NCI-H128 (cell line): ENCODE measurements around the gene PHLDA1.
"Not testable (repeated sequence)": the region's sequence is repeated elsewhere in the genome, so short reads cannot be mapped to it uniquely, and the experiment has no call there.

Experiments used
- DNase-seq: peaks from one replicate; lab custom pipeline; 2025; ENCODE audit not compliant: unreplicated experiment; lab: John Stamatoyannopoulos, UW

Gene PHLDA1

GRCh38 chr12:76020281-76020680 lies 11.3 kb downstream of the PHLDA1 start:
- no peak for DNase-seq

DNA sequence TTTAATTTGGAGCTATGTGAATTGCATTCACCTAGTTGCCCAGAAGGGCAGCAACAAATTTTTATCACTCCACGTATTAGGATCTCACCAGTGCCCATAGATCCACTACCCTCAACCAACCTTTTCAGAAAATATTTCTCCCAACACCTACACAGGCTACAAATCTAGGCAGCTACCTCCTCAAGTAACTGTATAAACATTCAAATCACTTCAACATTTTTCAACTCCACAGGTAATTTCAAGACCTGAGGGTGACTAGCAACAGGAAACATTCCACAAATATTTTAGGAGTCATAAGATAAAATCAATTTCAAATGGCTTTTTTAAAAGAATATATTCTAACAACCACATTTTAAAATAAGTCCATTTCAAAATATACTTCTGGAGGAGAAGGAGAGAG lies 12.9 kb downstream of the PHLDA1 start:
- DNase-seq, result no peak

DNA sequence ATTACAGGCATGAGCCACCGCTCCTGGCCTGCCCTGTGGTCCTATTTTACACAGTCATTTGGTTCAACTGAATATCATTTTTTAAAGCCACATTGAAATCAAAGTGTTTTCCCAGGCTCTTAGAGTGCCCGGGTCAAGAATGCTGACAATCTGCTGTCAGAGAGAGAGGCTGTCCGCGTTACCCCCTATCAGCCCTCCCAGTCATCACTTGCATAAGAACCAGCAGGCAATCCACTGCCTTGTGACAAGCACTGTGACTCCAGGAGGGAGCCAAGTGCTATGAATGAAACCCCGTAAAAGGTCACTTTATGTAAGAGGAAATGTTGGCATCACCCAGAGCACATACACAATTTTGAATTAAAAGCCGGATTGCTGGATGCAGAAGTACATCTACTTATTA lies 13.5 kb downstream of the PHLDA1 start:
- DNase-seq, result no peak

GRCh38 chr12:76014007-76014406 lies 17.6 kb downstream of the PHLDA1 start:
- DNase-seq, result no peak

DNA sequence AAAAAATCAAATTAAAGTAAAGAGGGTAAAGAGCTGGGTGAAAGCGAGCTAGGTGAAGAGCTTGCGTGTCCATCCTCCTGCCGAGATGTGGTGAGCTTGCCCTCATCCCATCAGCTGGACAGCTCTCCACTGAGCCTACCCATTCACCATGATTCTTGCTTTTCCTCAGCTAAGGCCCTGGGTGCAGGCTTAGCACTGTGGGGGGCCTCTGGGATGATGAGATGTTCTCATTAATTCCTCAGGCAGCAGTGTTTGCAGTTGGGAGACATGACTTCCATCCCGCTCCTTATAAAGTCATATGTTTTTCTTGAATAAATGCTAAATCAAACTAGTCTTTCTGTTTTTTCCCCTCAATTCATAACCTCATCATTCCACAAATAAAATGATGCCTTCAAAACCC lies 18.0 kb downstream of the PHLDA1 start:
- no peak for DNase-seq

DNA sequence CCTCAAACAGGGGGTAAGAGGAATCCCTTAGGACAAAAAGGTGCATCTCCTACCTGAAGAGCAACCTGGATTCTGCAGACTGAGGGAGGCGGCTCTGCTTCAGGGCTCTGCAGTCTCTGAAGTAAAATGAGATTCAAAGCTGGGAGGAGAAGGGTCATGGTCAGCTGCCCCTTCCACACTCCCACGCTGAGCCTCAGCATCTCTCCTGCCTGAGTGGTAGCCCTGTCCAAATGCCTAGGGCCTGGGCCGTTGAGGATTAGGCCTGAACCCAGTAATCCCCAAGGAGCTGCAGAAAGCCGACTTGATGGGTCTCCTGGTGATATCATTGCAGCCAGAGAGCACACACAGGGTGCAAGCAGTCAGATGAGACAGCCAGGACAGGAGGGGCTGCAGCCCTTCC lies 18.9 kb downstream of the PHLDA1 start:
- no peak for DNase-seq

DNA sequence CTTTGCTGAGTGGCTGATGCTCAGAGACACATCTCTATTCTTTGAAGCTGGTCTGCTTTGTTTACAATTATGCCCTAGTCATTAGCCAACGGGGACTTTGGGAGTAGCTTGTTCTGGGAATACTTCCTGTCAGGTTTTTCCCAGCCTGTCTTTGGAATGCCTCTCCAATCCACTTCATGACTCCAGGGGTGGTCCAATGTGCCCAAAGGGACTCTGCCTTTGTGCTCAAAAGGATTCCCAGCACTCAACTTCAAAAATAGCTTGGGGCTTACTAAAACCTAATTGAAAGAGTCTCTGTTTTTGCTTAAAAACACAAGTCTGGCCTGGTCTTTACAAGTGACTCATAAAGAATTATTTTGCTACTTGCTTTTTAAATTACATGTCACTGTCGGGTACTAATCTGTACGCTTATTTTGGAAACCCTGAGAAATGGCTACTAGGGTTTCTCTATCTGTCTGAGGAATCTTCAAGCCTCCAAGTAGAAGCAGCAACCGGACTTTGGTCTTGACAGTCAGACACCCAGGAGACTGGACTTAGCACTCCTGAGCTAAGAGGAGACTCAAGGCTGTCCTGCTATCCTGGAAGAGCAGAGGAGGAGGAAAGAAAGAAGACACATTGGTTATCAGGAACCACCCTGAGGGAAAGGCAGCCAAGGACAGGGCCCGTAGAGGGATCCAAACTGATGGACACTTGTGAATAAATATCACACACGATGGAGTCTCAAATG lies 20.7 kb downstream of the PHLDA1 start:
- DNase-seq, result no peak

DNA sequence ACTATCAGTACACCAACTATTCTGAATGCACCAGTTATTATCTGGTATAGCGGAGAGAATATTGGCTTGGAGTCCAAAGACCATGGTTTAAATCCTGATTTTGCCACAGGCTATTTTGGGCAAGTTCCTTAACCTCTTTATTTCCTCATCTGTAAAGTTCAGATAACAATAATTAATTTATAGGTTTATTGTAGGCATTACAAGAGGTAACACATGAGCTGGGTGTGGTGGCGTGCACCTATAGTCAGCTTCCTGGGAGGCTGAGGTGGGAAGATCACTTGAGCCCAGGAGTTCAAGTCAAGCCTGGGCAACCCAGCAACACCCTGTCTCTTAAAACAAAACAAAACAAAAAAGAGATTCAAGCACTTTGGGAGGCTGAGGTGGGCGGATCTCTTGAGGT lies 23.1 kb downstream of the PHLDA1 start:
- no peak for DNase-seq

DNA sequence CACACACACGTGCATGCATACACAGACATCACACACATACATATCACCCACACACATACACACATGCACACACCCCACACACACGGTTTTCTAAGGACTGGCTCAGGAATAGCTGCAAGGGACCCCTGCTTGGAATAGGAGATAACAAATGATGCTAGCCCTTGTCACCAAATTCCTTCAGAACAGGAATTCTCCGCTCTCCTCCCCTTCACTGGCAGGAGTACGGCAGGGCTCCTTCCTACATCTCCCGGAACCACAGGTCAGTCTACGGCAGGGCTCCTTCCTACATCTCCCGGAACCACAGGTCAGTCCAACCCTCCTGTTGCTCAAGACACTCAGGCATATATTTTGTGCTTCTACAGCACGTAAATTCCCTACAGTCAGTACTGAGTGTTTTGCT lies 23.9 kb downstream of the PHLDA1 start:
- no peak for DNase-seq

DNA sequence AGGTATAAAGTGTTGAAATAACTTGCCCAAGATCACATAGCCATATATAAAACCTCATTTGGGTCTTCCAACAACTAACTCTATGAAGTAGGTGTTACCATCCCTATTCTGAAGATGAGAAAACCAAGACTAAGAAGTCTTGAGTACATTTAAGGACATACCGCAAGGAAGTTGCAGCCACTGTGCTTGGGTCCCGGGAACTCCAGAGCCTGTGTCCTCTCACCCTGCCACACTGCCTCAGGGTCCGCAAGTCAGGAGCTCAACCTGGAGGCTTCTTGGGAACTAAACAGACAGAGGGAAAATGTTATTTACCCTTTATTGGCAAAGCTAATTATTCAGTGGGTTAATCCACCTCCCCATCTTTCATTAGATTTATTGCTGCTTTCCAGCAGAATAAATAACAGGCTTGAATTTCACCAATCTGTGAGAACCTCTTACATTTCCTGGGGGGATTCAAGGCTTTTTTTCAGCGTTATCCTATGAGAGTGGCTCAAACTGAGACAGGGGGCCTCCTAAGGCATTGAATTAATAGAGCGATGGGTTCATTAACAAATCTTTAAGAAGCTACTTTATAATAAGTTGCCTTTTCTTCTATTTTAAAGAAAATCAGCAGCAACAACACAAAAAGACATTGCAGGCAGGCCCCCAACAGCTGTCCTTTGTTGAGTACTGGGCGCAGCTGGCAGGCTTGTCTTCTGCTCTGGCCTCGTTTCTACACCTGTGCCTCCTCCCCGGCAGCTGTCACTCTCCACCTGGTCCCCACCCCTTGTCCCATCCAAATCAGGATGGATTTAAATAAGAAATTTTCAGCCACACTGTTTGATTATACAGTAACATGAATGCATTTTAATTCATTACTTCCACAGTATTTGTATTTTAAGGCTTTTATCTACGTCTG lies 25.3 kb downstream of the PHLDA1 start:
- no peak for DNase-seq

- no peak for DNase-seq
These were observed 28.3 kb downstream of the PHLDA1 start for GRCh38 chr12:76003355-76003638.

DNA sequence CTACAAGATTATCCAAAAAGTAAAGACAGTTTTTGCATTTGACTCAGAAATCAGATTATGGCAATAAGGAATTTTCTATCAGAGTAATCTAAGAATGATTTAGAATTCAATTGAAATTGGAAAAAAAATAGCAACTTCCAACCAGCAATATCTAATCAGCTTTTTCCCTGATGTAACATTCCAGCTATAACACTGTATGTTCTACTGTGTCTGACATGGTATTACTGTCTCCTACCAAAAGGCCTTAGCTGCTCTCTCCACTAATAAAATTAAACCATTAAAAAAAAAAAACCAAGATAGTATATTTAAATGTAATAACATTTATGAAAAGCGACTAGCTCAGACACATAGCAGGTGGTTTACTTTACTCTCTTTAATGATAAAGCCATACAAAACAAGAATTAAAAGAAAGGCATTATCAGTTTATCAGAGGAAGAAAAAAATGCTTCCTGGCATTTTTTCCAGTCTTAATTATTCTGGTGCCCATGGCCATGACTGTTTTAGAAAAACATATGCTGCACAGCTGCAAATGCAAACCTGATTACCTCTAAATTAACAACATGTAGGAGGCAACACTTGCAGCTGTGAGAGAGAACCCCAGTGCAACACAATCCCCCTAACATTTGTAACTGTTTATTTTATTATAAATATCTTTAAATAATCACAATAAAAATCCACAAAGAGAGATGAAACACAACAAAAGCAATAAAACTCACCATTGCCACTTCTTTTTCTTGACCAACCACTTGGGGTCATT lies 28.8 kb downstream of the PHLDA1 start:
- no peak for DNase-seq

GRCh38 chr12:75998292-75999063 lies 33.1 kb downstream of the PHLDA1 start:
- DNase-seq, result no peak

GRCh38 chr12:75997658-75998057 lies 33.9 kb downstream of the PHLDA1 start:
- DNase-seq, result no peak

GRCh38 chr12:75996861-75997447 lies 34.6 kb downstream of the PHLDA1 start:
- DNase-seq, result no peak

GRCh38 chr12:75995691-75996090 lies 35.9 kb downstream of the PHLDA1 start:
- no peak for DNase-seq

GRCh38 chr12:75994069-75994740 lies 37.4 kb downstream of the PHLDA1 start:
- no peak for DNase-seq

GRCh38 chr12:75991753-75992152 lies 39.8 kb downstream of the PHLDA1 start:
- no peak for DNase-seq

- no peak for DNase-seq
These were observed 41.2 kb downstream of the PHLDA1 start for GRCh38 chr12:75990189-75990912.

DNA sequence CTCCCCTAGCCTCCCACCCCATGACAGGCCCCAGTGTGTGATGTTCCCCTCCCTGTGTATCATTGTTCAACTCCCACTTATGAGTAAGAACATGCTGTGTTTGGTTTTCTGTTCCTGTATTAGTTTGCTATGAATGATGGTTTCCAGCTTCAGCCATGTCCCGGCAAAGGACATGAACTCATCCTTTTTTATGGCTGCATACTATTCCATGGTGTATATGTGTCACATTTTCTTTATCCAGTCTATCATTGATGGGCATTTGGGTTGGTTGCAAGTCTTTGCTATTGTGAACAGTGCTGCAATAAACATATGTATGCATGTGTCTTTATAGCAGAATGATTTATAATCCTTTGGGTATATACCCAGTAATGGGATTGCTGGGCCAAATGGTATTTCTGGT lies 43.9 kb downstream of the PHLDA1 start:
- not testable (repeated sequence) for DNase-seq
